Right lobe of liver (tissue), 4 donors: Measurements from ENCODE around the gene KCNH2.

Experiments
- POLR2A ChIP-seq: fragments of 450-650 bp; IDR thresholded peaks from one replicate; pipeline ENCODE4 v1.6.1; 2017; ENCODE audit warnings: antibody characterized with exemption, mild to moderate bottlenecking
- TF ChIP-seq, protein P1 (sequence below), 4 donors: fragments of 200-600 bp in 3 of 4; fragments of 450-650 bp in 1 of 4; IDR thresholded peaks; one replicate each; pipeline versions ENCODE4 v1.5.1 to v1.8.0; 2016 to 2022; ENCODE audit warnings: antibody characterized with exemption in 4 of 4, mild to moderate bottlenecking in 2 of 4
- donor health status: DM: no; HTN: no; CAD: no.
- donor health status: DM: no; HTN: no; CAD: no.
- donor health status: DM: no; HTN: yes; CAD: no.

- TF ChIP-seq, protein P1, sequence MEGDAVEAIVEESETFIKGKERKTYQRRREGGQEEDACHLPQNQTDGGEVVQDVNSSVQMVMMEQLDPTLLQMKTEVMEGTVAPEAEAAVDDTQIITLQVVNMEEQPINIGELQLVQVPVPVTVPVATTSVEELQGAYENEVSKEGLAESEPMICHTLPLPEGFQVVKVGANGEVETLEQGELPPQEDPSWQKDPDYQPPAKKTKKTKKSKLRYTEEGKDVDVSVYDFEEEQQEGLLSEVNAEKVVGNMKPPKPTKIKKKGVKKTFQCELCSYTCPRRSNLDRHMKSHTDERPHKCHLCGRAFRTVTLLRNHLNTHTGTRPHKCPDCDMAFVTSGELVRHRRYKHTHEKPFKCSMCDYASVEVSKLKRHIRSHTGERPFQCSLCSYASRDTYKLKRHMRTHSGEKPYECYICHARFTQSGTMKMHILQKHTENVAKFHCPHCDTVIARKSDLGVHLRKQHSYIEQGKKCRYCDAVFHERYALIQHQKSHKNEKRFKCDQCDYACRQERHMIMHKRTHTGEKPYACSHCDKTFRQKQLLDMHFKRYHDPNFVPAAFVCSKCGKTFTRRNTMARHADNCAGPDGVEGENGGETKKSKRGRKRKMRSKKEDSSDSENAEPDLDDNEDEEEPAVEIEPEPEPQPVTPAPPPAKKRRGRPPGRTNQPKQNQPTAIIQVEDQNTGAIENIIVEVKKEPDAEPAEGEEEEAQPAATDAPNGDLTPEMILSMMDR (IDR thresholded peaks at IDR 0.05), result no peak
- no peak for TF ChIP-seq POLR2A
These were observed 26.6 kb downstream of the KCNH2 start for GRCh38 chr7:150951521-150951920.
